Esophagus muscularis mucosa (tissue), 3 donors: ENCODE results near the gene FAM171A1.

Experiments
- POLR2A ChIP-seq: fragments of 450-650 bp; IDR thresholded peaks from one replicate; pipeline ENCODE4 v1.6.1; 2017; ENCODE audit warnings: antibody characterized with exemption, moderate library complexity, mild to moderate bottlenecking, low read depth
- TF ChIP-seq, protein P1 (sequence below), 3 experiments: fragments of 200-600 bp in 2 of 3; fragments of 450-650 bp in 1 of 3; sonication (generic) in 2 of 3; IDR thresholded peaks; one replicate each; pipeline ENCODE4 v1.5.1; 2017 to 2019; ENCODE audit warnings: antibody characterized with exemption in 3 of 3, mild to moderate bottlenecking in 2 of 3, moderate library complexity in 1 of 3

DNA sequence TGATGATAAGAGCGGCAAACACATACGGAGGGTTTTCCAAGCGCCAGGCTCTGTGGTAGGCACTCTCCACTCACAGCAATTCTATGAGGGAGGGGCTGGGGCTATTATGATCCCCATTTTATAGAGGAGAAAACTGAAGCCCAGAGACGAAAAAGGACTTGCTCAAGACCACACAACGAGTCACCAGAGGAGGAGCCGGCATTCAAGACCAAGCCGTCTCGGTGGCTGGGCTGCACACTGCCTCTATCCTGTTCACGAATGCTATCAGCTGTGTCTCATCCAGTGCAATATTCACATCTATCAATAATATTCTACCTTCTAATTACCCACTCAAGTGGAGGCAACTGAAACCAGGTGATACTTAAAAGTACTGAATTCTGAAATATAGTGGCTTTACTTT is 134.7 kb downstream of the FAM171A1 start:
- no peak for TF ChIP-seq POLR2A
- TF ChIP-seq, protein P1, sequence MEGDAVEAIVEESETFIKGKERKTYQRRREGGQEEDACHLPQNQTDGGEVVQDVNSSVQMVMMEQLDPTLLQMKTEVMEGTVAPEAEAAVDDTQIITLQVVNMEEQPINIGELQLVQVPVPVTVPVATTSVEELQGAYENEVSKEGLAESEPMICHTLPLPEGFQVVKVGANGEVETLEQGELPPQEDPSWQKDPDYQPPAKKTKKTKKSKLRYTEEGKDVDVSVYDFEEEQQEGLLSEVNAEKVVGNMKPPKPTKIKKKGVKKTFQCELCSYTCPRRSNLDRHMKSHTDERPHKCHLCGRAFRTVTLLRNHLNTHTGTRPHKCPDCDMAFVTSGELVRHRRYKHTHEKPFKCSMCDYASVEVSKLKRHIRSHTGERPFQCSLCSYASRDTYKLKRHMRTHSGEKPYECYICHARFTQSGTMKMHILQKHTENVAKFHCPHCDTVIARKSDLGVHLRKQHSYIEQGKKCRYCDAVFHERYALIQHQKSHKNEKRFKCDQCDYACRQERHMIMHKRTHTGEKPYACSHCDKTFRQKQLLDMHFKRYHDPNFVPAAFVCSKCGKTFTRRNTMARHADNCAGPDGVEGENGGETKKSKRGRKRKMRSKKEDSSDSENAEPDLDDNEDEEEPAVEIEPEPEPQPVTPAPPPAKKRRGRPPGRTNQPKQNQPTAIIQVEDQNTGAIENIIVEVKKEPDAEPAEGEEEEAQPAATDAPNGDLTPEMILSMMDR (IDR thresholded peaks at IDR 0.05), result no peak
